ENCODE measurements around the gene RPS6KA5.
"Not testable (repeated sequence)": the region's sequence is repeated elsewhere in the genome, so short reads cannot be mapped to it uniquely, and the experiment has no call there.

RPS6KA5 gene

DNA sequence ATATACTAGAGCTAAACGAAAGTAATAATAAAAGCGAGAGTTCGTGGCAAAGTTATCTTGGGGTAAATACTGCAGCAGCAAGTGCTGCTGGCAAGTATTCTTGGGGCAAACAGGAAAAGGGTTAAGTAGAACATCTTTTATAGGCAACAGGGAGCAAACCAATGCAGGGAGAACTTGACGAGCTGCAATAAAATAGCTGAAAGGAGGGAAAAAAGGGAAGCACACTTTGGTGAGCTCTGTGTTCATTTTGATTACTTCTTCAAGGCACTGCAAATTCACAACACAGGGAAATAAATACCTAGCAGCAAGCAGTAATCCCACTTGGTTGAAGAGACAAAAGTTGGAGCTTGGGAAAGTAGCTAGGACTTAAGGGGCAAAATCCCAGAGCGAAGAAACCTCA is 201.9 kb downstream of the RPS6KA5 start:
- Histone ChIP-seq H3K4me2 (ENCODE audit: low read length) (no peak overlapping the region), H3F3A (ENCODE audit: insufficient read depth, low read length) (no peaks in the 10 kb centered on the region), H2AFZ (ENCODE audit: low read length) (no peak overlapping the region), H3K27me3 (ENCODE audit: insufficient read depth, low read length) (no peaks in the 10 kb centered on the region), H3K9me2 (ENCODE audit: low read depth, low read length) (no peaks in the 10 kb centered on the region), H3K36me3 (ENCODE audit: insufficient read depth, low read length) (no peaks in the 10 kb centered on the region), H3K9me3 (ENCODE audit: low read length) (no peaks in the 10 kb centered on the region), H3K4me1 (ENCODE audit: insufficient read depth, low read length, severe bottlenecking) (no peaks in the 10 kb centered on the region), H3K27ac (ENCODE audit: low read depth, low read length, poor library complexity, severe bottlenecking) (no peak overlapping the region), H4K20me1 (ENCODE audit: insufficient read depth, low read length) (no peaks in the 10 kb centered on the region), H3K4me3 (ENCODE audit: low read depth, low read length, poor library complexity, severe bottlenecking) (no peak overlapping the region), H3K79me2 (ENCODE audit: insufficient read depth, low read length) (no peaks in the 10 kb centered on the region), H3K9ac (ENCODE audit: low read length) (no peak overlapping the region)
- TF ChIP-seq, protein P1, sequence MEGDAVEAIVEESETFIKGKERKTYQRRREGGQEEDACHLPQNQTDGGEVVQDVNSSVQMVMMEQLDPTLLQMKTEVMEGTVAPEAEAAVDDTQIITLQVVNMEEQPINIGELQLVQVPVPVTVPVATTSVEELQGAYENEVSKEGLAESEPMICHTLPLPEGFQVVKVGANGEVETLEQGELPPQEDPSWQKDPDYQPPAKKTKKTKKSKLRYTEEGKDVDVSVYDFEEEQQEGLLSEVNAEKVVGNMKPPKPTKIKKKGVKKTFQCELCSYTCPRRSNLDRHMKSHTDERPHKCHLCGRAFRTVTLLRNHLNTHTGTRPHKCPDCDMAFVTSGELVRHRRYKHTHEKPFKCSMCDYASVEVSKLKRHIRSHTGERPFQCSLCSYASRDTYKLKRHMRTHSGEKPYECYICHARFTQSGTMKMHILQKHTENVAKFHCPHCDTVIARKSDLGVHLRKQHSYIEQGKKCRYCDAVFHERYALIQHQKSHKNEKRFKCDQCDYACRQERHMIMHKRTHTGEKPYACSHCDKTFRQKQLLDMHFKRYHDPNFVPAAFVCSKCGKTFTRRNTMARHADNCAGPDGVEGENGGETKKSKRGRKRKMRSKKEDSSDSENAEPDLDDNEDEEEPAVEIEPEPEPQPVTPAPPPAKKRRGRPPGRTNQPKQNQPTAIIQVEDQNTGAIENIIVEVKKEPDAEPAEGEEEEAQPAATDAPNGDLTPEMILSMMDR (IDR thresholded peaks at IDR 0.05; ENCODE audit: low read length) = no peak
- TF ChIP-seq EZH2 (IDR thresholded peaks at IDR 0.05; ENCODE audit: borderline replicate concordance, low read length) = no peak

DNA sequence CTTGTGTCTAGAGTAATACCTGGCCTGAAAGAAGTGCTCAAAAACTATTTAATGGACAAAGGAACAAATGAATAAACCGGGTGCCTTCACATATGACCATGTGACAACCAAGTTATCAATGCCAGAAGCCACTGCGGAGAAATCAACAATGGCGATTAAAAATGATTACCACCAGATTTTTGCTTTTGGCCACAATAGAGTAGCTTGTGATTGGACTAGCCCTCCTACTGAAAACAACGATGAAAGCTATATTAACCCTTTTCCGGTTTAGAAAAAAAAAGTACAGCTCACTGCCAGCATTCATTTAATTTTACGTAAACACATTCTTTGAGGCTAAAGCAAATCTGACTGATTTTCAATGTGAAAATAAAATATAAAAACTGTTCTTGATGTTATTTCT is 202.6 kb downstream of the RPS6KA5 start:
- no peaks in the 10 kb centered on the region for H3K9me2 ChIP-seq (ENCODE audit: low read depth, low read length)
- no peaks in the 10 kb centered on the region for H3K36me3 ChIP-seq (ENCODE audit: insufficient read depth, low read length)
- H3K9ac ChIP-seq (ENCODE audit: low read length) = no peak overlapping the region
- no peaks in the 10 kb centered on the region for H3F3A ChIP-seq (ENCODE audit: insufficient read depth, low read length)
- no peak overlapping the region for H3K4me3 ChIP-seq (ENCODE audit: low read depth, low read length, poor library complexity, severe bottlenecking)
- H3K27me3 ChIP-seq (ENCODE audit: insufficient read depth, low read length) = no peaks in the 10 kb centered on the region
- TF ChIP-seq, protein P1 (IDR thresholded peaks at IDR 0.05; ENCODE audit: low read length) = no peak
- no peak for TF ChIP-seq EZH2 (IDR thresholded peaks at IDR 0.05; ENCODE audit: borderline replicate concordance, low read length)
- H2AFZ ChIP-seq (ENCODE audit: low read length) = no peak overlapping the region
- no peaks in the 10 kb centered on the region for H4K20me1 ChIP-seq (ENCODE audit: insufficient read depth, low read length)
- H3K4me2 ChIP-seq (ENCODE audit: low read length) = no peak overlapping the region
- H3K9me3 ChIP-seq (ENCODE audit: low read length) = no peaks in the 10 kb centered on the region
- H3K27ac ChIP-seq (ENCODE audit: low read depth, low read length, poor library complexity, severe bottlenecking) = no peak overlapping the region
- no peaks in the 10 kb centered on the region for H3K79me2 ChIP-seq (ENCODE audit: insufficient read depth, low read length)
- H3K4me1 ChIP-seq (ENCODE audit: insufficient read depth, low read length, severe bottlenecking) = no peaks in the 10 kb centered on the region

DNA sequence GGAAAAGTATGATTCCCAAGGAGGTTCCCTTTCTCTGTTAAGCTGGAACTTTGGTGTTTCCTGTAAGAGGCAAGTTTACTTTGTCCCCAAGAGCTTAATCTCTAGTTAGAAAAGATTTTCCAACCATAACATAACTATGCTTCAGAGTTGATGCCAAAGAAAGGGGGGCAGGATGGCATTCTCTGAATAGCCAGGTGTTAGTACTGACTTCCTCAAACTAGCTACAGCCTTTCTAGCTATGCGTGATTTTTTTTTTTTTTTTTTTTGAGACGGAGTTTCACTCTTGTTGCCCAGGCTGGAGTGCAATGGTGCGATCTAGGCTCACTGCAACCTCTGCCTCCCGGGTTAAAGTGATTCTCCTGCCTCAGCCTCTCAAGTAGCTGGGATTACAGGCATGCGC is 204.3 kb downstream of the RPS6KA5 start:
- not testable (repeated sequence) for H3K36me3 ChIP-seq (ENCODE audit: insufficient read depth, low read length); H3K4me1 ChIP-seq (ENCODE audit: insufficient read depth, low read length, severe bottlenecking); H4K20me1 ChIP-seq (ENCODE audit: insufficient read depth, low read length); H3F3A ChIP-seq (ENCODE audit: insufficient read depth, low read length); H3K4me3 ChIP-seq (ENCODE audit: low read depth, low read length, poor library complexity, severe bottlenecking); H3K9me3 ChIP-seq (ENCODE audit: low read length); H3K79me2 ChIP-seq (ENCODE audit: insufficient read depth, low read length); H3K9me2 ChIP-seq (ENCODE audit: low read depth, low read length); H3K4me2 ChIP-seq (ENCODE audit: low read length); H2AFZ ChIP-seq (ENCODE audit: low read length); H3K27me3 ChIP-seq (ENCODE audit: insufficient read depth, low read length); H3K9ac ChIP-seq (ENCODE audit: low read length); H3K27ac ChIP-seq (ENCODE audit: low read depth, low read length, poor library complexity, severe bottlenecking)

DNA sequence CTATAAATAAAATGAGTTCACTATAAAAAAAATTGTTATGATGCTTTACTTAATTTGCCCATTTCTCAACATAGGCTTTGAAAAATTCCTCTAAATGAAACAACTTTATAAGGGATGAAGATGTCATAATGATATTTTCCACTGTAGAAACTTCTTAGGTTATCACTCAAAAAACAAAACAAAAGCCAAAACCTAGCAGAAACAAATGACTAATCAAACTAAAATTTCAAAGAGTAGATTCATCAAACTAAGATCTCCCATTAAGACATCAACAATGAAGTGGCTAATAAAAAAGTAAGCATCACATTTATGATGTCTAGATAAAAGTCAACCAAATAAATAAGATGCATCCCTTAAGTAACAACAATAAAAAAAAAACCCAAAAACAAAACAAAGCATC is 207.3 kb downstream of the RPS6KA5 start:
- Histone ChIP-seq H3K4me2 (ENCODE audit: low read length) (no peak overlapping the region), H3K4me3 (ENCODE audit: low read depth, low read length, poor library complexity, severe bottlenecking) (no peak overlapping the region), H3K27ac (ENCODE audit: low read depth, low read length, poor library complexity, severe bottlenecking) (no peak overlapping the region), H3F3A (ENCODE audit: insufficient read depth, low read length) (no peaks in the 10 kb centered on the region), H3K9me2 (ENCODE audit: low read depth, low read length) (no peaks in the 10 kb centered on the region), H3K4me1 (ENCODE audit: insufficient read depth, low read length, severe bottlenecking) (no peaks in the 10 kb centered on the region), H3K79me2 (ENCODE audit: insufficient read depth, low read length) (no peaks in the 10 kb centered on the region), H3K9ac (ENCODE audit: low read length) (no peak overlapping the region), H4K20me1 (ENCODE audit: insufficient read depth, low read length) (no peaks in the 10 kb centered on the region), H3K9me3 (ENCODE audit: low read length) (no peaks in the 10 kb centered on the region), H2AFZ (ENCODE audit: low read length) (no peak overlapping the region), H3K36me3 (ENCODE audit: insufficient read depth, low read length) (no peaks in the 10 kb centered on the region), H3K27me3 (ENCODE audit: insufficient read depth, low read length) (no peaks in the 10 kb centered on the region)
- no peak for TF ChIP-seq EZH2 (IDR thresholded peaks at IDR 0.05; ENCODE audit: borderline replicate concordance, low read length)
- TF ChIP-seq, protein P1 (IDR thresholded peaks at IDR 0.05; ENCODE audit: low read length) = no peak
